Germinal center (tissue), 1 donor: ENCODE measurements around the gene COPA.
"Not testable (repeated sequence)": the region's sequence is repeated elsewhere in the genome, so short reads cannot be mapped to it uniquely, and the experiment has no call there.

Experiments
- DNase-seq: peaks from one replicate; pipeline ENCODE4 v3.0.0; 2012; ENCODE audit warnings: mixed read lengths, low spot score

The COPA gene

DNA sequence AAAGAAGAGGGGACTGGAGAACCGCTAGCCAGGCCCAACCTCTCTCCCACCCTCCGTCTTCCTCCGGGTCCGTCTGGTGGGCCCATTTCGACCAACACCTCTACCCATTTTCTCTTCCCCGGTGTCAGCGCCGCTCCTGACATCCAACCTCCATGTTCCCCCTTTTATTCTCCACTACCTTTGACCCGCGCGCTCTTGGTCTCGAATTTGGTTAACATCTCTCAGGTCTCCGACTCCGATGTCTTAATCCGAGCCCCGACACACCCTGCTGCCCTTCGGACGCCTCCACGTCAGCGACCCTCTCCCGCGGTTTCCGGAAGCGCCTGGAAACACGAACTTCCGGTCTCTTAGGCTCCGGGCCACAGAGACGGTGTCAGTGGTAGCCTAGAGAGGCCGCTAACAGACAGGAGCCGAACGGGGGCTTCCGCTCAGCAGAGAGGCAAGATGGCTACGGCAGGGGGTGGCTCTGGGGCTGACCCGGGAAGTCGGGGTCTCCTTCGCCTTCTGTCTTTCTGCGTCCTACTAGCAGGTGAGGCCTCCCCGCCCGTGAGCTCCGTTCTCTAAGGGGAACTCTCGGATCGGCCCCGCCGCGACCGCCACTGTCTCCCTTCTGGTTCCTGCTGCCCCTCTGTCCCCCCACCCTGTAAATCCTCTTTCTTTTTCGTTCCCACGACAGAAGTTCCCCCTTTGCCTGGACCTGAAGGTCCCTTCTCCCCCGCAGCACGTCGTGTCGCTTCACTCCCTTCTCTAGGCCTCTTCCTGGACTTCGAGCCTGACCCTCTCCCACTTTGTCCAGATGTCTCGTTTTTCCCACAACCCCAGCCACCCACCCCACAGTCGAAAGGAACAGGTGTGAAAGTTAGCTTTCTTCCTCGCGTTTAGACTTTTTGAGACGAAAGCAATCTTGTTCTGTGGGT, at the start of gene COPA, which contains the start of gene NCSTN:
Gene COPA, minus strand, starts transcription at position 298 of the 917 bp plus-strand sequence. Its CDS starts 80 bp downstream, at position 218.
Gene NCSTN, plus strand, starts transcription at position 431 of the 917 bp plus-strand sequence. Its CDS starts 14 bp downstream, at position 445.
- DNase-seq, result peak; percentile 91

DNA sequence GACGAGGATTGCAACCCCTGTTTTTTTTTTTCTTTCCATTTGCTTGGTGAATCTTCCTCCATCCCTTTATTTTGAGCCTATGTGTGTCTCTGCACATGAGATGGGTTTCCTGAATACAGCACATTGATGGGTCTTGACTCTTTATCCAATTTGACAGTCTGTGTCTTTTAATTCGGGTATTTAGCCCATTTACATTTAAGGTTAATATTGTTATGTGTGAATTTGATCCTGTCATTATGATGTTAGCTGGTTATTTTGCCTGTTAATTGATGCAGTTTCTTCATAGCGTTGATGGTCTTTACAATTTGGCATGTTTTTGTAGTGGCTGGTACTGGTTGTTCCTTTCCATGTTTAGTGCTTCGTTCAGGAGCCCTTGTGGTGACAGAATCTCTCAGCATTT, 45.4 kb upstream of the COPA start:
- not testable (repeated sequence) for DNase-seq

DNA sequence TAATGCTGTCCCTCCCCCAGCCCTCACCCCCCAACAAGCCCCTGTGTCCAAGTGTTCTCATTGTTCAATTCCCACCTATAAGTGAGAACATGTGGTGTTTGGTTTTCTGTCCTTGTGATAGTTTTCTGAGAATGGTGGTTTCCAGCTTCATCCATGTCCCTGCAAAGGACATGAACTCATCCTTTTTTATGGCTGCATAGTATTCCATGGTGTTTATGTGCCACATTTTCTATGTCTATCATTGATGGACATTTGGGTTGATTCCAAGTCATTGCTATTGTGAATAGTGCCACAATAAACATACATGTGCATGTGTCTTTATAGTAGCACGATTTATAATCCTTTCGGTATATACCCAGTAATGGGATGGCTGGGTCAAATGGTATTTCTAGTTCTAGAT, 41.8 kb upstream of the COPA start:
- not testable (repeated sequence) for DNase-seq

DNA sequence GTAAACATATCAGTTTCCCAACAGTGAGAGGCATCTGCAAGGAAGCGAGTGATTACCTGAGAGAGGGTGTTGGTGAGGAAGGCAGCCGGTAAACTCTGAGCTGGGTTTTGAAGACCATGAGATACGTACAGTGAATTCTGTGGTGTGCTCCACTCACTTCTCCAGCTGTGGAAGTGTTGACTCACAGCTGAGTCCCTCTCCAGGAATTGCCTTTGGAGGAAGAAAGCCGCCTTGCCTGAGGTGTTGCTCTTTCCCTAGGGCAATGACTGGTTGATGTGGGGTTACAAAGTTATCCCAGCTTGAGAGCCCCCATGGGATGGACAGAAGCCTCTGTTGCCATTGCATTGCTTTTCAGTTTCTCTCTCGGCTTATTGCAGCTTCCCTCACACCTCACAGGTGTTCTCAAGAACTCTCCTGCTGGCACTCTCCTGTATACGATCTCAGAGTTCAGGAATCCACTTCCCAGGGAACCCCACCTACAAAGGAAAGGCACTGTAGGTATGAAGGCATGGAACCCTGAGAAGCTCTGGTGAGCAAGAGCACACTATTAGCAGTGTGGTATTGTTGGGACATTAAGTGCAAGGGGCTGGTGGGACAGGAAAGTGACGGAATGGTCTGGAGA, 34.6 kb upstream of the COPA start:
- no peak for DNase-seq

DNA sequence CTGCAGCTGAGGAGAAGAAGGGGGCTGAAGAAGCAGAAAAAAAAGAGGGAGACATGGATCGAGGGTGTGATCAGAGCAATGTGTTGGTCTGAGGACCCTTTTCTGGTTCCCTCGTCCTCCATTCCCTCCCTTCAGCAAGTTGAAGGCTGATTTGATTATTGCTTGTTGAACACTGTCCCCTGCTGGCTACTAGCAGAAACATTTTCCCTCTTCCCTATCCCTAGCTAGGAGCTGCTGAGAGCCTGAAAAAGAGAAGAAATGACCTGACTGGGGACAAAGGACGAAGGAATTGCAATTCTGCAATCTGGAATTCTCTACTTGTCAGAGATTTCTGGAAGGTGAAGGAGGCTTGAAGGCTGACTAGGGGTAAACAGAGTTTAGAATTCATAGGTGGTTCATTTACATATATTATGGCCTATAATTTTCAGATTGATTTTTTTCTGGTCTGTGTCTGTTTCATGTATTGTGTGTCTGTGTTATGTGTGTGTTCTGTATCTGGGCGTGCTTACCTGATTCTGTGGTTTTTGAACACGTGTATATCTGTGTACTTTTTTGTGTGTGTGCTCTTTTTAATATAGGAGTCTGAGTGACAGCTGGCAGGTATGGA, 33.6 kb upstream of the COPA start:
- DNase-seq, result peak; percentile 65

DNA sequence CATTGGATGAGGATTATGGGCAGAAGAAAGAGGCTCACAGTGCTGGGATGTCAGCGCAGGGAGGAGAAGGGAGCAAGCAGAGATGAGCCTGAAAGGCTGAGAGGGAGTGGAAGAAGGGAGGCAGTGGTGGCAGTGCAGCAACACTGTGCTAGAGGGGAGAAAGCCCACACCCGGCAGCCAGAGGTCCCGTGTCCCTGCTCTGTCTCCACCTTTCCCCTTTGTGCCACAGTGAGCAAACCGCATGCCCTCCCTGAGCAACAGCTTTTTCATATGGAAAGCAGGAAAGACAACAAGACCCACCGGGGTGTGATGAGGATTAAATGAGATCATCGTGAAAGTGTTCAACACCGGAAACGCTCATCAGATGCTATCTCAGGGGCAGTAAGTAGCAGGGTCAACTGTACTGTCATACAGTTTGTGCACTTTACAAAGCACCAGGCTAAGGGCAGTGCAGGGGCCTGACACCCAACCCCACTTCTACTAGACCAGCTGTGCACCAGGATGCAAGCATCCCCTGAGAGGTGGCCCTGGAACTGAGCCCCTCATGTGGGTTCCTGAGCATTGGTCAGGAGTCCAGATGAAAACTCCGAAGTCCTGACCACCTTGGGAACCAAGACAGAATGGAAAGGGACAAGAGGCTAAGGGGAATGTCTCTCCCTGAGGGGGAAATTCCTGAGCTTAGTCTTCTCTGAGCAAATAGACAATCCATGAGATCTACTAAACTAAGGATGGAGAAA, 32.9 kb upstream of the COPA start:
- DNase-seq, result no peak

DNA sequence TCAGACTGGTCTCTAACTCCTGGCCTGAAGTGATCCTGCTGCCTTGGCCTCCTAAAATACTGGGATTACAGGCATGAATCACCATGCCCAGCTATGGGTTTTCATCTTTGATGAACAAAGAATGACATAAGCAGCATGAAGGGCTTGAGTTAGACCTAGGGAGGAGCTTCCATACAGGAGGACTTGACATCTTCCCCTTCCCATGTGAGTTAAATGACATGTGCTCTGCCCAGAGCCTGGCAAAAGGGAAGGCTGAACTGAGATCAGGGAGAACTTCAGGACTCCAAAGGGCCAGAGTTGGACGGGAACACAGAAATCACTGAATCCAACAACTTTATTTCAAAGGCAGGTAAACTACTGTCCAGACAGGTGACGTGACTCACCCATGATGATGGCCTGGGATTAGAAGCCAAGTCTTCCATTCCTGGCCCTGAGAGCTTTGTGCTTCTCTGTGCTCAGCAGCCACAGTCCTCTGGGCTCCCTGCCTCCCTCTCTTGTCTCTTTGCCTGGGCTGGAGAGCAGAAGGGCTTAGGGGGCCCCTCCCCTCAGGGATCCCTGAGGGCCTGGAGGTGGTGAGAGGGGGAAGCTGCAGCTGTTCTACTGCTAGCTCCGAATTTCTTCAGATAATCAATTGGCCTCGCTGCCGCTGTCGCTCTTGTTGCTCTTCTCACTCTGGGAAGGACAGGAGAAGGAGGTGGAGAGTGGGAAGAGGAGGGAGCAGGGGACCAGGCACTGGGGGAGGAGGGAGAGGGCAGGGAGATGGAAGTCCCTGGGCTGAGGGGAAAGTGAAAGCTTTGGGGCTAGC, 31.5 kb upstream of the COPA start:
- DNase-seq, result no peak

DNA sequence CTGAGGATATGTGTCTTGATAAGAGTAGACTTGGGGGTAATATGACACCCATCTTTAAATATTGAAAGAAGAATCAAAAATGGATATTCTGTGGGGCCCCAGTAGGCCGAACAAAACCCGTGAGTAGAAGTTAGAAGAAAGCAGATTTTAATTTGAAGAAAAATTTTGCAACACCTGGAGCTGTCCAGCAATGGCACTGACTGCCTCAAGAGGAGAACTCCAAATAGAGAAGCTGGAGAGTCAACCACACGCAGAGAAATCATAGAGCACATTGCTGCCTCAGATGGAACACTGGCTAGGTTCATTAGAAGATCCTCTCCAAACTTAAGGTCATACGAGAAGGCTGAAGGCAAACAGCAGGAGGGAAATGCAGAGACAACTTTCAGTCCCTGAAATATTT, 30.6 kb upstream of the COPA start:
- no peak for DNase-seq

DNA sequence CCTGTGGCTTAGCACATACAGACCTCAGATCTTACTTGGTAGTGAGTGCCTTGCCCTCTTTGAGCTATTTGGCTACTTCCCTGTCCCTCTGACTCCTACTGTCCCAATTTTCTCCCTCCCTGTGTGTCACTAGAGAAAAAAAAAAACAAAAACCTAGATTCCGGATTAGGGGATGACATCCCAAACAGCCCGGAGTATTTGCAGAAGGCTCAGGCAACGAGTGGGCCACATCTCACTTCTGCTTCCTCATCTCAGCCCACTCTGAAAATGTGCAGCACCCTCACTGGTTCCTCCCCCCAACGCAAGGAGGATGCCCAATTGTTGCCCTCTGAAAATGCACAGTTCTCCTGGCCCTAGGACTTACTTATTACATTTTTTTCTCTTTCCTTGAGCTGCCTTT, 28.7 kb upstream of the COPA start:
- DNase-seq, result no peak

DNA sequence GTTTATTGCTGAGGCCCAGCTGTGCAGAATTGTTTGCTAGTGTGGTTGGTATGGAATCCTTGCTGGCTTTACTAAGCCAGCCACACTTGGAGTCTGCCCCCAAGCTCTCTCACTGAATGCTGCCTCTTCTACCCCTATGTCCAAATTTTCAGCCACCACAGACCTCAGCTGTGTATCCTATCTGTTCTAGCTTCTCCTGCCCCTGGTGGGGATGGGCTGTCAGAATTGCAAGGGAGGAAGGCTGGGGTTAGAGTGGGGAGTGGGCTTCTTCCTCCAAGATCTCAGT, 28.2 kb upstream of the COPA start:
- DNase-seq, result no peak

DNA sequence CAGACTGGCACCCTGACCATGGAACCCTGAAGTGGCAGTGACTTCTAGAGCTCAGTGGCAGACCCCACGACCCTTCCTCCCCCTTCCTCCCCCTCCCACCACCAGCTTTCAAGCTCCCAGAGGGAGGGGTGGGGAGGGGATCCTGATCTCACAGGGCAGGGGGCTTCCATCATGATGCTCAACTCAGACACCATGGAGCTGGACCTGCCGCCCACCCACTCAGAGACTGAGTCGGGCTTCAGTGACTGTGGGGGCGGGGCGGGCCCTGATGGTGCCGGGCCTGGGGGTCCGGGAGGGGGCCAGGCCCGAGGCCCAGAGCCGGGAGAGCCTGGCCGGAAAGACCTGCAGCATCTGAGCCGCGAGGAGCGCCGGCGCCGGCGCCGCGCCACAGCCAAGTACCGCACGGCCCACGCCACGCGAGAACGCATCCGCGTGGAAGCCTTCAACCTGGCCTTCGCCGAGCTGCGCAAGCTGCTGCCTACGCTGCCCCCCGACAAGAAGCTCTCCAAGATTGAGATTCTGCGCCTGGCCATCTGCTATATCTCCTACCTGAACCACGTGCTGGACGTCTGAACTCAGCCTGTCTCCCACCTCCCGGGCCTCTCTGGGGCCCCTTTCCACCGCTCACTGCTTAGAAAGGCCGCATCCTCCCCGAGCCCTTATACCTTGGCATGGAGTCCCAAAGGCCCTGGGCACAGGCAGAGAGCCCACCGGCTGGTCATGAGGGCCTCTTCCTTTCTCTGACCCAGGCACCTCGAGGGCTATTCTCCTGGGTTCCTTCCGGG, 27.7 kb upstream of the COPA start:
- no peak for DNase-seq

DNA sequence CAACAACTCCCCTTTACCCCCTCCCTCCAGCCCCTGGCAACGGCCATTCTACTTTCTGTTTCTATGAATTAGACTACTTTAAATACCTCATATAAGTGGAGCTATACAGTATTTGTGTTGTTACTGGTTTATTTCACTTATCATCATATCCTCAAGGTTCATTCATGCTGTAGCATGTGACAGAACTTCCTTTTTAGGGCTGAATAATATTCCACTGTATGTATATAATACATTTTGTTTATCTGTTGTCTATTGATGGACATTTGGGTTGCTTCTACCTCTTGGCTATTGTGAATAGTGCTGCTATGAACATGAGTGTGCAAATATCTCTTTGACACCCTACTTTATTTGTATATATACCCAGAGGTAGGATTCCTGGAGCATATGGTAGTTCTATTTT, 26.0 kb upstream of the COPA start:
- DNase-seq, result no peak

DNA sequence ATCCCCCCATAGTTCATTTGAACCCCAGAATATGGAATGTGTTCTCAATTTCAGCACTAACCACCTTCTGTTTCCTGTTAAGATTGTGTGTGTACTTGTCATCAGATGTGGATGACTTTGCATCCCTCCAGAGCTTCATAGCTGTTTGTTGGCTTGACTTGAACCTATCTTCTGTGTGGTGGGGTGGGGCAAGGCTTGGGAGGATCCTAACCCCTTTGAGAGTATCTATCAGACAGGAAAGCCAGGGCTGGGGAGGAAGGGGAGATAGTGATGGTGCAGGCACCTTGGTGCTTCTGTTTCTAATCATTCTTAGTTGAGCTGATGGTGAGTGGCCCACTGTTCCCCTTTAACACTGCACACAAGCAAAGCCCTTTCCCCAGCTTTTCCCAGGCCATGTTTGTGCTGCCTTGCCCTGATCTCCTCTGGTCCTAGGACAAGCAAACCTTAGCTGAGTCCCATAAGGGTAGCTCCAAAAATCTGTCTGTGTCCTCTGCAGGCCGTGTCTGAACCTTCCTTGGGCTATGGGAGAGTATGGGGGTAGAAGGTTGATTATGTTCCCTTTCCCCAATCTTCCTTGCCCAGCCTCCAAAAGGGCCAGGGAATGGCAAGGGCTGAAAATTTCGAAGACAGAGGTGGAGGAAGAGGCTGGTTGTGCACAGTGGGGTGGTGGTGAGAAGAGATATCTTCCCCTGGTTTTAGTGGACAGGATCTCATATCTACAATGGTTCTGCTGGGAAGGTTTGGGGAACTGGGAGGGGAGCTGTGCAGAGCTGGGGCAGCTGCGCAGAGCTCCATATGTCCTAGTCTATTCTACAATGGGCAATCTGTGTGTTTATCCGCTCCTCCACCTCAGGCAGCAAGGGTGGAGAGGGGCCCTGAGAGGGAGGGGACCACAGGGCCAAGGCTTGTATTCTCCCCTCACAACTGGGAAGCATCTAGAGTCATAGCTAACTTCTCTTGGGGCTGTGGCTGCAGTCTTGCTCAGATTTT, 25.2 kb upstream of the COPA start:
- DNase-seq, result no peak

DNA sequence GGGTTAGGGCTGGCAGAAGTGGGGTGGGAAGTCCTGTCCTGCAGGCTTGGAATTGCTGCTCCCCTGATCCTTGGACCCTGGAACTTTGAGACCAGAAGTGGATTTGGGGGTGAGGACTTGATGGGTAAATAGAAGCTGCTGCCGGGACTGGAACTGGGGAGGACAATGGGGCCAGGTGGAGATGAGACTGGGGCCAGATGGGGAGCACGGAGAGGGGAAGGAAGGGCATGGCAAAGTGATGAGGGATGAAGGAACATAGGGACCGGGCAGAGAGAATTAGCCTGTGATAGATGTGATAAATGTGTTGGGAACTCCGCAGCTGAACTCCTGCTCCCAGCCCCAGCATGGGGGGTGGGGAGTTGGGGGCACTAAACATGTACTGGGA, 24.5 kb upstream of the COPA start:
- no peak for DNase-seq

DNA sequence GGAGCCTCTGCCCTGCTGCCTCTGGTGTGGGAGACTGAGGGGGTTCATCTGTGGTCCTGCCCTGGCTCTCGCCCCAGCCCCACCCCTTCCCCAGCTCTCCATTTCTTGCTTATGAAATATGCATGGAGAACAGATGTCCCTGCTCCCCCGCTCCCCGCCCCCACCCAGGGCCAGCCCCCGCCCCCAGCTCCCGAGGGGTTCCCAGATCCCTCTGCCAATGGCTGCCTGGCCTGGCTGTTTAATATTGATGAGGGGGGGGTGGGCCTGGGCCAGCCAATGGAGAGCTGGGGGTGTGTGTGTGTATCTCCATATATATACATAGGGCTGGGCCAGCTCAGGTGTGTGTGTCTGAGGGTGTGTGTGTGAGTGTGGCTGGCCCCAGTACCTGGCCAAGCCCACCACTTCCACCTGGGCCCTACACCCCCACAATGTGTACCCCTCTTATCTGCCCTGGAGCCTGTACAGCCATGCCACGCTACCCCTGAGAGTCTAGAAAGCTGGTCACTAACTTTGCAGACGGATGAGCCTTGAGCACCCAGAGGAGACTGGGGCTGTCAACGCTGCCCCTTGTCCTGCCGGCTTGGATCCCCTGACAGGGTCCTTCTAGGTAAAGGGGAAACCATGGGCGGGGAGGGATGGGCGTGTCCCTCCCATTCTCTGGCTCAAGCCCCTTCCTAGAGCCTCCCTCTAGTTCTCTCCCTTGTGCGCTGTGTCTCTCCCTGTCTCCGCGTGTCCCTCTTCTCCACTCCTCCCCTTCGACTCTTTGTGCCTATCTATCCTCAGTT, 23.9 kb upstream of the COPA start, which contains the start of gene NHLH1:
Gene NHLH1, plus strand, starts transcription at position 341 of the 785 bp plus-strand sequence. CDS start 3,661 bp downstream, outside the sequence.
- no peak for DNase-seq

DNA sequence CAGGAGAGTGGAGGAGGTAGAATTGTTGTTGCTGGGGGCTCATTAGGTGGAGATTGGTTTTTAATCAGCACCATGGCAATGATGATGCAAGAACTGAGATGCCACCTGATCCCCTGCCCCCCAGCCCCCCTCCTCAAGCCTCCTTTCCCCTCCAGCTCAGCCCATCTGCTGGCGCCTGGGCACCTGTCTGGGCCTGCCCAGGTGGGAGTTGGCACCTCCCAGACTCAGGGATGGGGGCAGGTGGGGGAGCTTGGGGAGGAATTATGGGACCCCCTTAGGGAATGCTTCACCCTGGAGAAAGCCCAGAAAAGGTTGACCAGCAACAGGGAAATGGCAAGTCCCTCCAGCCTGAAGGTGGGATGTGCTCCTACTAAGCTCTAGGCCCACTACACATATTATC, 22.3 kb upstream of the COPA start:
- DNase-seq, result no peak

DNA sequence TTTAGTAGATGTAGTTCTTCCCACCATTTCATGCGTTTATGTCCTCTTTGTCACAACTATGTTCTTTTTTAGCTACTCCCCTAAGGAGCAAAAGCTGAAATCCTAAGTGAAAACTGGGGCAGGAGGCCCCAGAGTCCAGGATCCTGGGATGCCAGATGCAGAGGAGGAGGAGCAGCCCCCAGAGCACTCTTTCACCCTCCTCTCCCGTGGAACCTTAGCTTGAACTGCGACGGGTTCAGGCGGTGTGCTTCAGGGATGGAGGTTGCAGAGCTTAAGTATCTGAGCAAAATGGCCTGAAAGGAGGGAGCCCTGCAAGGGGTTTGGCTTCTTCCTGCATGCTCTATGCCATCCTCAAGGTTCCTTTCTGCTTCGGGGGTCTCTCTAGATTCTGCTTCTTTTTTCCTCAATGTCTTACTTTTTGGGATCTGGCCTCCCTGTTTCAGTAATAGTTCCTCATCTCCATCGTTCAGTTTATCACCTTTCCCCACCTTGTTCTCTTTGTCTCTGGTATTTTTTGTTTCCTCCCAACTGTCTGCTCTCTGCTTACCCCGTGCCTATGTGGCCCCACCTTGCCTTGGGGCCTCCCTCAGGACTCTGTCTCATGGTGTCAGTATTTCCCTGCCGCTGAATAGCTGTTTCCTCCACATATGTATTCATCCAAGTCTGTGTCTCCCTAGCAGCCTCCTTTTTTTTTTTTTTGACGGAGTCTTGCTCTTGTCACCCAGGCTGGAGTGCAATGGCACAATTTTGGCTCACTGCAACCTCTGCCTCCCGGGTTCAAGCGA, 21.1 kb upstream of the COPA start:
- DNase-seq, result no peak

DNA sequence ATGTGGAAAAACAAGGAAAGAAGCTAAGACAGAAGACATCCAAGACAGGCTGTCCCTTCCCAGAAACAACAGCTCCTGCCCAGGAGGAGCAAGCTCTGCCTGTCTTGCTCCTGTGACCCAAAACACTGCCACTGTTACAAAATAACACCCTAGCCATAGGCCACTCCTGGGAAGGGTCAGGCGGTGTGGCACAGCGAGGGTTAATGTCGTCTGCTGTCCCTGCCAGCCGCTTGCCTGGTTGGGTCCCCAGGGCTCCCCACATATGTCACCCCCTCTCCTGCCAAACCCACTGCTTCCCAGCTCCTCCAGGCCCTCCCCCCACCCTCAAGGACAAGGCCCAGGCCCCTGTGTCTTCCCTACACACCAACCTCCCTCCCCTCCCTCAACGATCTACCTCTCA, 20.0 kb upstream of the COPA start:
- no peak for DNase-seq
